ENCODE results near the gene NEU1. TPM values are rescaled to one million over a fixed set of nuclear protein-coding genes. Genes with fewer than 3 reads are reported as not detected.

The NEU1 gene
- total RNA-seq, 4 donors from 2014 or later = 20.8 to 42.7 (median 38.1) TPM

DNA sequence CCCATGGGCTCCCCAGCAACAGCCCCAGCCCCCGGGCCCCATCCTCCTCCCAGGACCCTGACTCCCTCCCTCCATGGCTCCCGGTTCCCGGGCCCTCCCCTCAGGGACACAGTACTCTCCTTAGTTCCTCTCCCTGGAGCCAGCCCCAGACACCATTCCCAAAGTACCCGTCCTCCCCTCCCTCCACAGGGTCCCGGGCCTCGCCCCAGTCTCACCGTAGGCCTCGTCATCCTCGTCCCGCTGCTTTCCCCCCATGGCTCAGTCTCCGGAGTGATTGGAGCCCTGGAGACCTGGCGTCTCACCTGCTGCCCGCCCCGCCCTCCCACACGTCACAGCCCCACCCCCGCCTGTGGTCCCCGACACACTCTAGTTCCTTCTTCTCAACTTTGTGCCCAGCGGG is 16.1 kb upstream of the NEU1 start, which contains the start of gene SLC44A4:
Gene SLC44A4 (minus strand): TSS at position 272 of the 400 bp plus-strand sequence. CDS start 17 bp downstream, at position 255.
- no peak for DNase-seq
- H3K4me1 ChIP-seq = no peaks in the 10 kb centered on the region
- H3K36me3 ChIP-seq = peaks cover 0 to 39% of the 10 kb centered on the region in 2 donors
- no peaks in the 10 kb centered on the region for H3K9me3 ChIP-seq
- intact Hi-C loops (cut with DNase I; ENCODE audit: low total_unique reads) = no loop called here
- no peak for ATAC-seq
- in situ Hi-C loops (cut with MboI; ENCODE audit: low sequenced_read_pairs in 4 of 4) = no loop called here
- H3K4me3 ChIP-seq = no peak within 1 kb of the TSS
- no peak for TF ChIP-seq POLR2A (IDR thresholded peaks at IDR 0.05)
- TF ChIP-seq, protein P1, sequence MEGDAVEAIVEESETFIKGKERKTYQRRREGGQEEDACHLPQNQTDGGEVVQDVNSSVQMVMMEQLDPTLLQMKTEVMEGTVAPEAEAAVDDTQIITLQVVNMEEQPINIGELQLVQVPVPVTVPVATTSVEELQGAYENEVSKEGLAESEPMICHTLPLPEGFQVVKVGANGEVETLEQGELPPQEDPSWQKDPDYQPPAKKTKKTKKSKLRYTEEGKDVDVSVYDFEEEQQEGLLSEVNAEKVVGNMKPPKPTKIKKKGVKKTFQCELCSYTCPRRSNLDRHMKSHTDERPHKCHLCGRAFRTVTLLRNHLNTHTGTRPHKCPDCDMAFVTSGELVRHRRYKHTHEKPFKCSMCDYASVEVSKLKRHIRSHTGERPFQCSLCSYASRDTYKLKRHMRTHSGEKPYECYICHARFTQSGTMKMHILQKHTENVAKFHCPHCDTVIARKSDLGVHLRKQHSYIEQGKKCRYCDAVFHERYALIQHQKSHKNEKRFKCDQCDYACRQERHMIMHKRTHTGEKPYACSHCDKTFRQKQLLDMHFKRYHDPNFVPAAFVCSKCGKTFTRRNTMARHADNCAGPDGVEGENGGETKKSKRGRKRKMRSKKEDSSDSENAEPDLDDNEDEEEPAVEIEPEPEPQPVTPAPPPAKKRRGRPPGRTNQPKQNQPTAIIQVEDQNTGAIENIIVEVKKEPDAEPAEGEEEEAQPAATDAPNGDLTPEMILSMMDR (IDR thresholded peaks at IDR 0.05 in 4 of 5, conservative IDR thresholded peaks at IDR 0.05 in 1 of 5) = no peak
- H3K27me3 ChIP-seq = no peaks in the 10 kb centered on the region
- no peak within 1 kb of the TSS for H3K27ac ChIP-seq

DNA sequence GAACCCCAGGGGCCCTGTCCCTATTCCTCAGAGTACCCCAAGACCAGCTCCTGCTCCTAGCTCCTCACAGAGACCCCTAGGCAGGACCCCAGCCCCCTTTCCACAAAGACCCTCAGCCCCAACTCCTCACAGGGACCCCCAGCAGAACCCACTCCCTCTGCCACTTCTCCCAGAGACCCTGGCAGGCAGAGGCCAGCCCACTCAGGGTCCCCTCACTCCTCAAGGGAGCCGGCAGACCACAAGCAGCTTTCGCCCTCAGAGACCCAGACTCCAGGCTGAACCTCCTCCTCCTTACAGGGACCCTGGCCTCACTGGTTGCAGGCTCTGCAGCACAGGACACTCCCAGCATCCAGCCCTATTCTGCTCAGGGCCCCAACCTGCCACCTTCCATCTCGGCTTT is 15.6 kb upstream of the NEU1 start:
- Histone ChIP-seq H3K27me3 (no peaks in the 10 kb centered on the region), H3K36me3 (peaks cover 0 to 34% of the 10 kb centered on the region in 2 donors), H3K4me3 (no peak overlapping the region), H3K4me1 (no peaks in the 10 kb centered on the region), H3K27ac (no peak overlapping the region), H3K9me3 (no peaks in the 10 kb centered on the region)
- DNase-seq (no peak), ATAC-seq (no peak)
- no peak for TF ChIP-seq POLR2A (IDR thresholded peaks at IDR 0.05)
- TF ChIP-seq, protein P1 (IDR thresholded peaks at IDR 0.05 in 4 of 5, conservative IDR thresholded peaks at IDR 0.05 in 1 of 5) = no peak
- intact Hi-C loops (cut with DNase I; ENCODE audit: low total_unique reads) = no loop called here
- in situ Hi-C loops (cut with MboI; ENCODE audit: low sequenced_read_pairs in 4 of 4) = no loop called here

DNA sequence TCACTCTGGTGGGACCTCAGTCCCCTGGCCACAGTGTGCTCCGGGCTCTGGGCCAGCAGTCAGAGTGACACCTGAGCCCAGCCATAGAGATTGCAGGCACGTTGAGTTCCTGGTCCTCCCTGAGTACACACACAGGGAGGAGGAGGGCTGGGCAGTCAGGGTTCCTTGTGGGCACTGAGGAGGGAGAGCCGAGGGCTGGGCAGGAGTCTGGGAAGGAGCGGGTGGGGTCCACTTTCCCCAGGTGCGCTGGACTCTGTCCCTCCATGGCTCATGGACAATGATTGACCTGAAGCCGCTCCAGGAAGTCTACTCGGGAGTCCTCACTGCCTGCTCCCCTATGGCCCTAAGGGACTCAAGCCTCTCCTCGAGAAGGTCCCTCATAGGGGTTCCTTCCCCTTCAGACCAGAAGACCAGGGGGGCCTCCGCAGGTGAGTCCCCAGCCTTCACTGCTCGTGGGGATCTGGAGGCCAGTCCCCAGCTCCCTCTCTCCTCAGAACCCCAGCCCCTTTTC is 15.1 kb upstream of the NEU1 start:
- Histone ChIP-seq H3K36me3 (peaks cover 0 to 28% of the 10 kb centered on the region in 2 donors), H3K4me1 (no peaks in the 10 kb centered on the region), H3K9me3 (no peaks in the 10 kb centered on the region), H3K4me3 (no peak overlapping the region), H3K27me3 (no peaks in the 10 kb centered on the region), H3K27ac (no peak overlapping the region)
- no peak for DNase-seq
- TF ChIP-seq, protein P1 (IDR thresholded peaks at IDR 0.05 in 4 of 5, conservative IDR thresholded peaks at IDR 0.05 in 1 of 5) = no peak
- no peak for TF ChIP-seq POLR2A (IDR thresholded peaks at IDR 0.05)
- in situ Hi-C loops (cut with MboI; ENCODE audit: low sequenced_read_pairs in 4 of 4) (no loop called here), intact Hi-C loops (cut with DNase I; ENCODE audit: low total_unique reads) (no loop called here)
- no peak for ATAC-seq

DNA sequence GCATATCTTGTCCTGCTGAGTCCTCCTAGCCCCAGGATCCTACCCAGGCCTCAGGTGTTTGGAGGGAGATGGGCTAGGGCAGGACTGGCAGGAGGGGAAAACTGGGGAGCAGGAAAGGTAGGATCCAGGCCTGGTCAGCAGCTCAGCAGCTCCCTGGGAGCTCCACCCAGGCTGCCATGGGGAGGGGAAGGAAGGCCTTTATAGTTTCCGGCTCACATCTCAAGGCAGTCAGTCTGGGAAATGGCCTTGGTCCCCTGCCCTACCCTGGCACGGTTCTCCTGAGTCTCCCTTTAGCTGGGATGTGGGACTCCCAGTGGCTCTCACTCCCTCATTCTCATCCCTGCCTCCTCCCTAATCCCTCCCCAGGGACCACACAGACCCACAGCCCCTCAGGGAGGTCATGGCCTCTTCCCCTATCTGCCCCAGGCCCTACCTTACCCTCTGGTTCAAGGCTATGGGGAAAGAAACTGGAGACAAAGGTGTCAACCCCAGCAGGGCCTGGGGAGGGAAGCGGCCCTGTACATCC is 14.6 kb upstream of the NEU1 start:
- Histone ChIP-seq H3K27me3 (no peaks in the 10 kb centered on the region), H3K27ac (no peak overlapping the region), H3K4me3 (no peak overlapping the region), H3K4me1 (no peaks in the 10 kb centered on the region), H3K9me3 (no peaks in the 10 kb centered on the region), H3K36me3 (peaks cover 0 to 23% of the 10 kb centered on the region in 2 donors)
- ATAC-seq = no peak
- no peak for TF ChIP-seq POLR2A (IDR thresholded peaks at IDR 0.05)
- TF ChIP-seq, protein P1 (IDR thresholded peaks at IDR 0.05 in 4 of 5, conservative IDR thresholded peaks at IDR 0.05 in 1 of 5) = no peak
- intact Hi-C loops (cut with DNase I; ENCODE audit: low total_unique reads) = no loop called here
- in situ Hi-C loops (cut with MboI; ENCODE audit: low sequenced_read_pairs in 4 of 4) = no loop called here
- no peak for DNase-seq

DNA sequence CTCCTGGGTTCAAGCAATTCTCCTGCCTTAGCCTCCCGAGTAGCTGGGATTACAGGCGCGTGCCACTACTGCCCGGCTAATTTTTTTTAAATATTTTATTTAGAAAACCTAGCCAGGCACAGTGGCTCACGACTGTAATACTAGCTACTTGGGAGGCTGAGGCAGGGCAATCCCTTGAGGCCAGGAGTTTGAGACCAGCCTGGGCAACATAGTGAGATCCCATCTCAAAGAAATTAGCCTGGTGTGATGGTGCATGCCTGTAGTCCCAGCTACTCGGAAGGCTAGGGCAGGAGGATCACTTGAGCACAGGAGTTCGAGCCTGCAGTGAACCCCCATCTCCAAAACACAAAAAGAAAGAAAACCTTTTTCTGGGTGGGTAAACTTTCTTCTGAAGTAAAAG is 13.7 kb upstream of the NEU1 start:
- no peak for ATAC-seq
- intact Hi-C loops (cut with DNase I; ENCODE audit: low total_unique reads) (no loop called here), in situ Hi-C loops (cut with MboI; ENCODE audit: low sequenced_read_pairs in 4 of 4) (no loop called here)
- Histone ChIP-seq H3K9me3 (no peaks in the 10 kb centered on the region), H3K4me3 (no peak overlapping the region), H3K4me1 (no peaks in the 10 kb centered on the region), H3K27ac (no peak overlapping the region), H3K36me3 (peaks cover 0 to 18% of the 10 kb centered on the region in 2 donors), H3K27me3 (no peaks in the 10 kb centered on the region)
- DNase-seq = no peak
- TF ChIP-seq, protein P1 (IDR thresholded peaks at IDR 0.05 in 4 of 5, conservative IDR thresholded peaks at IDR 0.05 in 1 of 5) = no peak
- no peak for TF ChIP-seq POLR2A (IDR thresholded peaks at IDR 0.05)

Data from gastrocnemius medialis (tissue), 4 donors.